MM.1S (cell line): ENCODE measurements around the gene APEX2.

Experiments used
- EZH2phosphoT487 ChIP-seq: fragments of 300-600 bp; sonication (generic); IDR thresholded peaks from 2 replicates; pipeline ENCODE4 v1.6.1; 2018; ENCODE audit warnings: antibody characterized with exemption, low read length
- TF ChIP-seq, protein P1 (sequence below): fragments of 300-600 bp; sonication (generic); IDR thresholded peaks from 2 replicates; pipeline ENCODE4 v1.5.1; 2016; ENCODE audit warnings: antibody characterized with exemption, low read length, mixed read lengths

DNA sequence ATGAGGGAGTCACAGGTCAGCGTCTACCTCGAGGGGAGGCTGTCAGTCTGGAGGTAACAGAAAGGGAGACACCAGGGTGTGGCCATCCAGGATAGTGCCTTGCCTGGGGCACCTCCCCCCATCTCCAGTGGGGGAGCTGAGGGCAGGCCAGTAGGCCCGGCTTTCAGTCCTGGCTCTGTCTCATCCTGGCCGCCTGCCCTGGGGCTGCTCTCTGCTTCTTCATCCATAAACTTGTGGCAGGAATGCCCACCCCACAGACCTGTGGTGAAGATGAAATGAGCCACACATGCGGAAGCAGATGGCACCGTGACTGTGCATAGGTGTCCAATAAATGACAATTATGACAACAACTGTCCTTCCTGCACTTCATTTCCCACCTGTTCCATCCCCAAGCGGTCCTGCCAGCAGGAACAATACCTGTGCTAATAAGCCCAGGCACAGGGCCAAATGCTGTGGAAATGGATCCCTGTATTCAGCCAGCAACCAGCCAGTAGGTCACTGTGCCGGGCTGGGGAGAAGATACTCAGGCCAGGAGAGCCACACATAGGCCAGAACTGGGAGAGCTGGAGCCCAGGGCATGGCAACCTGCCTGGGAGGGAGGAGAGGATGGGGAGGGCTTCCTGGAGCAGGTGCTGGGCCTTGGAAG is 49.3 kb upstream of the APEX2 start:
- TF ChIP-seq, protein P1, sequence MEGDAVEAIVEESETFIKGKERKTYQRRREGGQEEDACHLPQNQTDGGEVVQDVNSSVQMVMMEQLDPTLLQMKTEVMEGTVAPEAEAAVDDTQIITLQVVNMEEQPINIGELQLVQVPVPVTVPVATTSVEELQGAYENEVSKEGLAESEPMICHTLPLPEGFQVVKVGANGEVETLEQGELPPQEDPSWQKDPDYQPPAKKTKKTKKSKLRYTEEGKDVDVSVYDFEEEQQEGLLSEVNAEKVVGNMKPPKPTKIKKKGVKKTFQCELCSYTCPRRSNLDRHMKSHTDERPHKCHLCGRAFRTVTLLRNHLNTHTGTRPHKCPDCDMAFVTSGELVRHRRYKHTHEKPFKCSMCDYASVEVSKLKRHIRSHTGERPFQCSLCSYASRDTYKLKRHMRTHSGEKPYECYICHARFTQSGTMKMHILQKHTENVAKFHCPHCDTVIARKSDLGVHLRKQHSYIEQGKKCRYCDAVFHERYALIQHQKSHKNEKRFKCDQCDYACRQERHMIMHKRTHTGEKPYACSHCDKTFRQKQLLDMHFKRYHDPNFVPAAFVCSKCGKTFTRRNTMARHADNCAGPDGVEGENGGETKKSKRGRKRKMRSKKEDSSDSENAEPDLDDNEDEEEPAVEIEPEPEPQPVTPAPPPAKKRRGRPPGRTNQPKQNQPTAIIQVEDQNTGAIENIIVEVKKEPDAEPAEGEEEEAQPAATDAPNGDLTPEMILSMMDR: no peak
- TF ChIP-seq EZH2phosphoT487: no peak
